Mucosa of rectum (tissue), 2 donors: ENCODE measurements around the gene MRPL54.

ENCODE experiments used
- H3K27ac ChIP-seq, 2 donors: one replicate each; pipeline ENCODE4 v1.7.0; 2013; ENCODE audit warnings: inconsistent platforms in 2 of 2, low read depth in 2 of 2, low read length in 2 of 2
- H3K27me3 ChIP-seq, 2 donors: one replicate each; pipeline ENCODE4 v1.7.0; 2013; ENCODE audit warnings: low read length in 2 of 2; ENCODE audit not compliant: control insufficient read depth in 2 of 2, insufficient read depth in 2 of 2
- H3K36me3 ChIP-seq, 2 donors: one replicate each; pipeline ENCODE4 v1.7.0; 2013; ENCODE audit warnings: low read length in 2 of 2; ENCODE audit not compliant: control insufficient read depth in 2 of 2, insufficient read depth in 2 of 2
- H3K4me1 ChIP-seq, 2 donors: one replicate each; pipeline ENCODE4 v1.7.0; 2013; ENCODE audit warnings: low read length in 2 of 2, mild to moderate bottlenecking in 1 of 2; ENCODE audit not compliant: control insufficient read depth in 2 of 2, insufficient read depth in 2 of 2
- H3K4me3 ChIP-seq, 2 donors: one replicate each; pipeline ENCODE4 v1.7.0; 2013; ENCODE audit warnings: low read length in 2 of 2
- H3K9ac ChIP-seq, 2 donors: one replicate each; pipeline ENCODE4 v1.7.0; 2013; ENCODE audit warnings: low read length in 2 of 2, low read depth in 1 of 2, mild to moderate bottlenecking in 1 of 2
- H3K9me3 ChIP-seq, 2 donors: one replicate each; pipeline ENCODE4 v1.7.0; 2013; ENCODE audit warnings: low read length in 2 of 2; ENCODE audit not compliant: control insufficient read depth in 2 of 2
- donor health status: healthy.
- donor health status: Normal muscosa, but diverticular disease.

Gene MRPL54

DNA sequence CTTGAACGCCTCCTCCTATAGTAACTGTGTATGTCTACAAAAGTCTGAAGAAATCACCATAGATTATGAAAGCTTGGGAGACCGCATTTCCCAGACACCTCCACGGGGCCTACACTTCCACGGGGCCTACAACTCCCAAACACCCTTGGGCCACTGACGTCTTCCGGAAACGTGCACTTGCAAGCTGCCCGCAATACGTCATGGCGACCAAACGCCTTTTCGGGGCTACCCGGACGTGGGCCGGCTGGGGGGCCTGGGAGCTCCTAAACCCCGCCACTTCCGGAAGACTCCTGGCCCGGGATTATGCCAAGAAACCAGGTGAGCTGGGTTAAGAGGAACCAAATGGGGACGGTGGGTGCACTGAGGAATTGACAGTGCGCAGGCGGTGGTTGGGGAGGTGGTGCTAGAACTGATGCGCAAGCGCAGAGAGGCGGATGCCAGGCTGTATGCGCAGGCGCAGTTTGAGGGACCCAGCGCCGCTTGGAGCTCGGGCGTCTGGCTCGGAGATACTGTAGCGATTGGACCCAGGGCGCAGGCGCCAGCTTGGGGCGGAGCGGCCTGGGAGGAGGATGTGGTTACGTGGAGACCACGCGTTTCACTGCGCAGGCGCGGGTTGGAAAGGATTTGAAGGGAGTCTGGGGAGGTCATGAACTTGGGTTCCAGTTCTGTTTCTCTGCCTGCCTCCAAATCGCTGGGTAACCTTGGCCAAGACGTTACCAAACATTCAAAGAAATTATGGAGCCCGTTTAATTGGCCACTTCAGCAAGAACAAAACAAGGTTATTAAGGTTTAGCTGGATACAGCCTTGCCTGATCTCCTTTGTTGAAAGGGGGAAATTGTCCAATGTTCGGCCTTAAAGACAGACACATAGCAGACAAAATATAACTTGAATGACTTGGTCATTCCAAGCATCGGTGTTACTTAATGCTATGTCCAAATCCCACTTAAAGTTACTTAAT is at the start of gene MRPL54:
TSS of gene MRPL54 (plus strand) at position 182 of the 959 bp plus-strand sequence. CDS start at position 201, 19 bp downstream.
- peaks cover 18 to 21% of the 10 kb centered on the region in 2 donors for H3K4me1 ChIP-seq
- H3K36me3 ChIP-seq: peaks cover 18 to 22% of the 10 kb centered on the region in 2 donors
- peak within 1 kb of the TSS; percentile 98 to 100 for H3K27ac ChIP-seq
- no peaks in the 10 kb centered on the region for H3K27me3 ChIP-seq
- H3K4me3 ChIP-seq: peak within 1 kb of the TSS; percentile 92 to 98
- H3K9ac ChIP-seq: peak within 1 kb of the TSS; percentile 94 to 100
- H3K9me3 ChIP-seq: no peaks in the 10 kb centered on the region

DNA sequence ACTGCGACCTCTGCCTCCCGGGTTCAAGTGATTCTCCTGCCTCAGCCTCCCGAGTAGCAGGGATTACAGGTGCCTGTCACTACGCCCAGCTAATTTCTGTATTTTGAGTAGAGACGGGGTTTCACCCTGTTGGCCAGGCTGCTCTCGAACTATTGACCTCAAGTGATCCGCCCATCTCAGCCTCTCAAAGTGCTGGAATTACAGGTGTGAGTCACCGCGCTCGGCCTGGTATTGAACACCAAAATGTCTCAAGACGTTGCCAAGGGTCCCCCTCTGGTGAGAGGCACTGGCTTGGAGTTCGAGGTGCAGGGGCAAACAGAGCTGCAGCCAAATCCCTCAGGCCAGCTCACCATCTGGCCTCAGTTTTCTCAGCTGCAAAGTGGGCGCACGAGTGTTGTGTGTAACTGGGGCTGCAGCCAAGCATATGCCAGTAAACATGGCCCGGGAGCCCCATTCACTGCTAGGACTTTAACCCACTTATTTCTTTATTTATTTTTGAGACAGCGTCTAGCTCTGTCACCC is 46.3 kb upstream of the MRPL54 start:
- H3K4me3 ChIP-seq: no peak overlapping the region
- H3K27me3 ChIP-seq: peaks cover 0 to 6% of the 10 kb centered on the region in 2 donors
- no peak overlapping the region for H3K9ac ChIP-seq
- no peaks in the 10 kb centered on the region for H3K36me3 ChIP-seq
- no peaks in the 10 kb centered on the region for H3K9me3 ChIP-seq
- H3K27ac ChIP-seq: peak overlapping the region in 1 of 2 donors; percentile 43
- peaks cover 24 to 45% of the 10 kb centered on the region in 2 donors for H3K4me1 ChIP-seq

DNA sequence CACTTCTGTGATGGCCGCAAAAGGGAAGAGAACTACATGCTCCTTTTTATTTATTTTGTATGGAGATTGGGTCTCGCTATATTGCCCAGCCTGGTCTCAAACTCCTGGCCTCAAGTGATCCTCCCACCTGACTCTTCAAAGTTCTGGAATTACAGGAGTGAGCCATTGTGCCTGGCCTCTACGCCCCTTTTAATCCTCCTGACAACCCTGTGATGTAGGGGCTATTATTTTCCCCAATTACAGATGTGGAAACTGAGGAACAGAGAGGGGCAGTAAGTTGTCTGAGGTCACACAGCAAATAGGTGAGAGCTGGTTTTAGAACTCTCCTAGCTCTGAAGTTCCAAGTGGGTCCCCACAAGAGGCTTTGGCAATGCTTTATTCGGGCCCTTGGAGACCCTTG is 42.6 kb upstream of the MRPL54 start:
- Histone ChIP-seq H3K4me1 (peaks cover 18 to 28% of the 10 kb centered on the region in 2 donors), H3K27ac (peak overlapping the region; percentile 91 to 94), H3K36me3 (no peaks in the 10 kb centered on the region), H3K9ac (peak overlapping the region in 1 of 2 donors; percentile 47), H3K27me3 (peaks cover 0 to 6% of the 10 kb centered on the region in 2 donors), H3K4me3 (peak overlapping the region in 1 of 2 donors; percentile 4), H3K9me3 (no peaks in the 10 kb centered on the region)

DNA sequence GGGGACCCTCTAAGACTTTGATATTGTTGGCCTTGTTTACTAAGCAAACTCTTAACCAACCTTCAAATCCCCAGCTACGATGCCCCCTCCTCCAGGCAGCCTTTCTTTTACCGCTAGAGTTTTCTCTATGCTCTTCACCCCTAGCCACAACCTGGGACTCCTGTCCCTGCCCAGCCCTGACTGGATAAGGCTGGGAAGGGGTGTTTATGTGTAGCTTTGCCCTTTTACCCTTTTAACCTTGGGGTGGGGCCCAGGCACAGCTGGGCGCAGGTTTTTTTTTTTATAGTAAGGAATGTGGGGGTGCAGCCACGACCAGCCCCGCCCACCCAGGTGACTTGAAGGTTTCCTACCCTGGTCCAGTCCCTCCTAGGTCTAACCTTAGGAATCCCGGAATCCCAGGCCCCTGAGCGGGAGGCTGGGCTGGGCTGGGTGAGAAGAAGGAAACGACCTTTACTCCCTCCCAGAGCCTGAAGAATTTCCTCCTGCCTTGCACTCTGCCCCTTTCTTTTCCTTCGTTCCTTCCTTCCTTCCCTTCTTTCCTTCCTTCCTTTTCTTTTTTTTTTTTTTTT is 42.0 kb upstream of the MRPL54 start:
- Histone ChIP-seq H3K4me3 (peak overlapping the region; percentile 74 to 92), H3K9ac (peak overlapping the region in 1 of 2 donors; percentile 93), H3K27ac (peak overlapping the region; percentile 91 to 94), H3K27me3 (peaks cover 0 to 6% of the 10 kb centered on the region in 2 donors), H3K9me3 (no peaks in the 10 kb centered on the region), H3K36me3 (no peaks in the 10 kb centered on the region), H3K4me1 (peaks cover 22 to 30% of the 10 kb centered on the region in 2 donors)

DNA sequence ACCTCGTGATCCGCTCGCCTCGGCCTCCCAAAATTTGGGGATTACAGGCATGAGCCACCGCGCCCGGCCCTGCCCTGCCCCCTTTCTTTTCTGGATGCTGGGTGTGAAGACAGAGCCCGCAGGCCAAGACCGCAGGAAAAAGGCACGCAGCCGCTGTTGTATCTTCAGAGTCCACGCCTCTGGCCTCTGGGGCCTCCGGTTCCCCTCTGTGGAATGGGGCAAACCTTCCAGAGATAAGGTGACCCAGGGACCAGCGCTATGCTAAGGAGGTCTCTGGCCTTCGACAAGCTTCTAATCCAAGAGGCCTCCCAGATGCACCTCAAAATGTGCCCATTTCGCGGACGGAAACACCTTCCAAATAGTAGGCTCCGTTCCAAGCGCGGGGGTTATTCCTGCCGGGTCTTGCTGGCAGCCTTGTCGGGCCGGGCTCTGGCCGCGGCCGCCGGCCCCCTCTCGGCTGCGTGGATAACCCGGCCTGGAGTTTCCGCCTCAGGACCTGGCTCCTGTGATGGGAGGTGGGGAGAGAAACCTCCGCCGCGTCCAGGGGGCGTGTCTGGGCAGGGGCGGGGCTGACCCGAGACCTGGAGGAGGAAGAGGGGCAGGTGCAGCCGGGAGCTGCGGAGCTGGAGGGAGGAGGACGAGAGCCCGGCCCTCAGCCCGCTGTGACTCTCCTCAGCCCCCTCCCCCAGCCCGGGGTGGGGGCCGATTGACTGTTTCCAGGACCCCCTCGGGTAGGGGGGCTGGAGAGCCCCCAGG is 41.2 kb upstream of the MRPL54 start:
- Histone ChIP-seq H3K4me3 (peak overlapping the region; percentile 80 to 92), H3K36me3 (no peaks in the 10 kb centered on the region), H3K9ac (peak overlapping the region; percentile 84 to 93), H3K27me3 (peaks cover 0 to 6% of the 10 kb centered on the region in 2 donors), H3K9me3 (no peaks in the 10 kb centered on the region), H3K4me1 (peaks cover 26 to 35% of the 10 kb centered on the region in 2 donors), H3K27ac (peak overlapping the region; percentile 91 to 94)

DNA sequence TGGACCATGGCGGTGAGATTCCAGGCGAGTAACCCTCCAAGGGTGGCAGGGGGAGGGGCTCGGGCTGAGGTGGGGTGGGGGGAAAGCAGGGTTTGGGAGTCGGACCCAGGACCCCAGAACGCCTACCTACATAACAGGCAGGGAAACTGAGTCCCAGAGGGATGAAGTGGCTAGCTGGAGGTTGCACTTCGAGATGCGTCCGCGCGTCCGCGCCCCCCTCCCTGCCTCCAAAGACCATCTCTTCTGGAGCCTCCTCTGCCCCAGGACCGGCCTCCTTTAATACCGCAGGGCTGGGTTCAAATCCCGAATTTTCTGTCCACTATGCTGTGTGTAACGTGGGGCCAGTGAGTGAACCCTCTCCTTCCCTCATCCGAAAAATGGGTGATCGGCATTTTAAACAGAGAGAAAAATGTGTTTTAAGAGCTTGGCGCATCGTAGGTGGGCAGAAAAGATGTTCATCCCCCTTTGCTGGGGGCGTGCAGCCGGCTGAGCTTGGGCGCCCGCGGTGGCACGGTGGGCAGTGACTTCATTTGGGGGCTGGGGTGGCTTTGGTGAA is 40.5 kb upstream of the MRPL54 start:
- Histone ChIP-seq H3K27ac (peak overlapping the region; percentile 91 to 94), H3K9me3 (no peaks in the 10 kb centered on the region), H3K9ac (peak overlapping the region; percentile 84 to 93), H3K4me1 (peaks cover 28 to 35% of the 10 kb centered on the region in 2 donors), H3K4me3 (peak overlapping the region; percentile 80 to 92), H3K27me3 (peaks cover 0 to 6% of the 10 kb centered on the region in 2 donors), H3K36me3 (no peaks in the 10 kb centered on the region)

DNA sequence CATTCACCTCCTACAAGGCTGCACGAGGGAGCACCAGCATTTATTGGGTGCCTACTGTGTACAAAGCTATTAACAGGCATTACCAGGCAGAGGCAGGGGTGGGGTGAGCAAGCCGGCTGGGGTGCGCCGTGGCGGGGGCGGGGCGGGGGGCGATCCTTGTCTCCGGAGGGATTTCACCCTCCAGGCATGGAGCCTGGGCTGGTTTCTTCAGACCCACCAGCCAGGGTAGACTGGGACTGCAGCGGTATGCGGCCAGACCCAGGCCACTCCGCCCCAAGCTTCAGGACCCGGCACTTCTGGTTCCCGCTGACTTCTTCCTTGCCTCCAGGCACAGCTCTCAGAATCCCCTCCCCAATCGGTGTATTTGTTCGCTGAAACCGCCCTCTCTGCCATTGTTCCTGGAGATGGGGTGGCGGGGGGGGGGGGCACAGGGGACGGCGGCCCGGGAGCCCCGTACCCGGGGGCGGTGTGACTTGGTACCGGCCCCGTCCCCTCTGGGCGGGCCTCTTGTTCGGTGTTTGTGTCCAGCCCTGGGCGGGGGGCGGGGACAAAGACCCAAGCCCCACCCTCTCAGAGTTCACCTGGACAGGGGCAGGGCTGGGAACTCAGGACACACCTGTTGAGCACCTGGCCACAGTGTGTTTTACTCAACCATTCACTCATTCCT is 39.9 kb upstream of the MRPL54 start:
- Histone ChIP-seq H3K4me3 (peak overlapping the region; percentile 80 to 92), H3K9ac (peak overlapping the region; percentile 84 to 93), H3K27ac (peak overlapping the region; percentile 91 to 94), H3K27me3 (peaks cover 0 to 6% of the 10 kb centered on the region in 2 donors), H3K9me3 (no peaks in the 10 kb centered on the region), H3K36me3 (no peaks in the 10 kb centered on the region), H3K4me1 (peaks cover 28 to 37% of the 10 kb centered on the region in 2 donors)

DNA sequence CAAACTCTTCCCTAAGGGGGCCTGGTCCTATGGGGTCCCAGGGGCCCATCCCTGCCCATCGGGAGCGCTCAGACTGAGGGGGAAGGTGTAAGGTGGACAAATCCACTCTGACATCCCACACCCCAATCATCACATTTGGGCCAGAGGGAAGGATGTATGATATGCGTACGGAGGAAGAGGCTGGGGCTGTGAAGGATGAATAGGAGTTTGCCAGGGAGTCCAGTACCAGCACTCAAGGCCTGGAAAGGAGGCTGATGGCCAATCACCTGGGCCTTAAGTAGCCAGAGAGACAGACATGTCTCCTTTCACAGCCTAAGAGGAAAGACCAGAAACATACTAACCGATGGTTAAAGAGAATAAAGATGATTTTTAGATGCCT is 39.4 kb upstream of the MRPL54 start:
- Histone ChIP-seq H3K36me3 (no peaks in the 10 kb centered on the region), H3K4me1 (peaks cover 28 to 37% of the 10 kb centered on the region in 2 donors), H3K9me3 (no peaks in the 10 kb centered on the region), H3K9ac (peak overlapping the region in 1 of 2 donors; percentile 15), H3K4me3 (peak overlapping the region; percentile 41 to 55), H3K27me3 (peaks cover 0 to 6% of the 10 kb centered on the region in 2 donors), H3K27ac (peak overlapping the region; percentile 71 to 91)

DNA sequence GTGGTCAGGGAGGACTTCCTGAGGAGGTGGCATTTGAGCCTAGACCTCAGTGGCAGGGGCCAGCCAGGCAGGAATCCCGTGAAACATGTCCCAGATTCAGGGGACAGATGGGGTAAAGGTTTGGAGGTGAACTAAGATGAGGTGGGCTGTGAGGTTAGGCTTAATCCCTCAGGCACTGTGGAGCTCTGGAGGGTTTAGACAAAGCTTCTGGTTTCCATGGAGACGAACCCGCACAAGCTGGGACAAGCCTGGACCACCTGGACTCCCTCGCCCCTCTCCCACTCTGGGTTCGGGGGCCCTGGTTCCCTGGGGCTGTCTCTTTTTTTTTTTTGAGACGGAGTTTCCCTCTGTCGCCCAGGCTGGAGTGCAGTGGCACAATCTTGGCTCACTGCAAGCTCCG is 38.6 kb upstream of the MRPL54 start:
- Histone ChIP-seq H3K36me3 (no peaks in the 10 kb centered on the region), H3K9me3 (no peaks in the 10 kb centered on the region), H3K27ac (peak overlapping the region; percentile 38 to 44), H3K4me1 (peaks cover 28 to 33% of the 10 kb centered on the region in 2 donors), H3K4me3 (no peak overlapping the region), H3K27me3 (peaks cover 0 to 6% of the 10 kb centered on the region in 2 donors), H3K9ac (no peak overlapping the region)
